Measurements from ENCODE around the gene CES2. TPM values are rescaled to one million over a fixed set of nuclear protein-coding genes. Genes with fewer than 3 reads are reported as not detected.
A peak's percentile ranks its signal among the peaks of the same experiment; 100 is the strongest.

Gene CES2
- total and polyA plus RNA-seq, 9 of the 15 experiments (the other 6 are each of a cell fraction or from before 2014, with no cell fraction given) = 2.2 to 37.9 (median 24.4) TPM

- TF ChIP-seq THRB (CRISPR knock-in tag; conservative IDR thresholded peaks at IDR 0.05) (no peak), PATZ1 (CRISPR knock-in tag; IDR thresholded peaks at IDR 0.05; ENCODE audit: borderline replicate concordance) (no peak), SIN3A (IDR thresholded peaks at IDR 0.05; ENCODE audit: borderline replicate concordance in 2 of 2, control insufficient read depth in 1 of 2, low read depth in 2 of 2, low read length in 2 of 2) (peak; percentile 74 to 90; a peak in 2 of 4 replicates), NR0B1 (IDR thresholded peaks at IDR 0.05; ENCODE audit: partially characterized antibody) (no peak), BCL6 (CRISPR knock-in tag; IDR thresholded peaks at IDR 0.05) (no peak), CSDE1 (IDR thresholded peaks at IDR 0.05) (no peak), ASH1L (IDR thresholded peaks at IDR 0.05; ENCODE audit: borderline replicate concordance, low read depth, partially characterized antibody) (no peak), ZFP30 (CRISPR knock-in tag; IDR thresholded peaks at IDR 0.05; ENCODE audit: borderline replicate concordance) (no peak), ZNF3 (CRISPR knock-in tag; IDR thresholded peaks at IDR 0.05) (no peak), ZNF318 (IDR thresholded peaks at IDR 0.05; ENCODE audit: borderline replicate concordance in 1 of 2, low read depth in 1 of 2) (no peak), ZSCAN29 (IDR thresholded peaks at IDR 0.05) (no peak), JUN (IDR thresholded peaks at IDR 0.05; ENCODE audit: borderline replicate concordance, low read depth, low read length) (no peak), JUN (CRISPR knock-in tag; IDR thresholded peaks at IDR 0.05; ENCODE audit: borderline replicate concordance) (no peak), ZNF780A (CRISPR knock-in tag; IDR thresholded peaks at IDR 0.05) (no peak)
Observed at GRCh38 chr16:66934138-66934838, 1.0 kb upstream of the CES2 start, which contains the start of gene CIAO2B (continued).
